IPS DF 6.9 (cell line): ENCODE measurements around the gene CERS4.

Experiments
- DNase-seq: peaks from one replicate; pipeline ENCODE4 v3.0.0-alpha.2; 2013; ENCODE audit warnings: low read depth, low spot score
- H3K27ac ChIP-seq: one replicate; pipeline ENCODE4 v1.5.1; 2013; ENCODE audit warnings: low read length, control low read depth
- H3K27me3 ChIP-seq: 2 replicates; pipeline ENCODE4 v1.6.1; 2013; ENCODE audit warnings: mild to moderate bottlenecking, low read length; ENCODE audit not compliant: control insufficient read depth, insufficient read depth
- H3K36me3 ChIP-seq: 2 replicates; pipeline ENCODE4 v1.6.1; 2013; ENCODE audit warnings: low read length; ENCODE audit not compliant: control insufficient read depth, insufficient read depth
- H3K4me1 ChIP-seq: 2 replicates; pipeline ENCODE4 v1.6.1; 2013; ENCODE audit warnings: low read length; ENCODE audit not compliant: control insufficient read depth, insufficient read depth
- H3K4me3 ChIP-seq: 2 replicates; pipeline ENCODE4 v1.5.1; 2013; ENCODE audit warnings: mild to moderate bottlenecking, low read length
- H3K9me3 ChIP-seq: 2 replicates; pipeline ENCODE4 v1.6.1; 2013; ENCODE audit warnings: low read length, inconsistent platforms; ENCODE audit not compliant: control insufficient read depth, insufficient read depth
- WGBS: extraction: QIAGEN DNeasy Blood & Tissue Kit; methylation state at CpG from one replicate; pipeline ENCODE4 v1.1.7; 2013; ENCODE audit warnings: mixed read lengths, missing lambda C conversion rate; ENCODE audit not compliant: insufficient read length, insufficient coverage; 5-methylcytosine and 5-hydroxymethylcytosine counted together

The CERS4 gene

GRCh38 chr19:8208922-8209461, at the start of gene CERS4:
Gene CERS4, plus strand, starts transcription at chr19:8209370. Its CDS starts 41,707 bp downstream, at chr19:8251077.
- H3K27me3 ChIP-seq, result no peaks in the 10 kb centered on the region
- peak within 1 kb of the TSS; percentile 77 for H3K4me3 ChIP-seq
- no CpG with 5 or more reads among the region's 60 CpGs for WGBS
- DNase-seq, result no peak
- no peaks in the 10 kb centered on the region for H3K9me3 ChIP-seq
- H3K4me1 ChIP-seq, result peaks cover 2% of the 10 kb centered on the region; the same call in 1 of the 2 replicates
- H3K36me3 ChIP-seq, result no peaks in the 10 kb centered on the region
- no peak within 1 kb of the TSS for H3K27ac ChIP-seq

GRCh38 chr19:8161135-8161646, 48.0 kb upstream of the CERS4 start:
- H3K4me3 ChIP-seq, result no peak overlapping the region
- no CpG with 5 or more reads among the region's 12 CpGs for whole genome bisulfite sequencing
- H3K27me3 ChIP-seq, result no peaks in the 10 kb centered on the region
- no peak for DNase-seq
- H3K4me1 ChIP-seq, result 0 out of 2 replicates have a peak, but pooled peaks cover 1% of the 10 kb centered on the region
- no peaks in the 10 kb centered on the region for H3K36me3 ChIP-seq
- H3K27ac ChIP-seq, result no peak overlapping the region
- no peaks in the 10 kb centered on the region for H3K9me3 ChIP-seq

GRCh38 chr19:8163759-8164158, 45.4 kb upstream of the CERS4 start:
- Histone ChIP-seq H3K9me3 (no peaks in the 10 kb centered on the region), H3K4me1 (0 out of 2 replicates have a peak, but pooled peaks cover 1% of the 10 kb centered on the region), H3K27me3 (no peaks in the 10 kb centered on the region), H3K36me3 (no peaks in the 10 kb centered on the region), H3K4me3 (no peak overlapping the region), H3K27ac (no peak overlapping the region)
- no peak for DNase-seq
- no CpG with 5 or more reads among the region's 7 CpGs for WGBS

- H3K27me3 ChIP-seq, result no peaks in the 10 kb centered on the region
- H3K27ac ChIP-seq, result no peak overlapping the region
Observed at GRCh38 chr19:8167985-8168384, 41.2 kb upstream of the CERS4 start.

GRCh38 chr19:8168537-8168936, 40.6 kb upstream of the CERS4 start:
- WGBS, result no CpG with 5 or more reads among the region's 7 CpGs
- H3K36me3 ChIP-seq, result no peaks in the 10 kb centered on the region
- DNase-seq, result no peak
- H3K4me1 ChIP-seq, result 0 out of 2 replicates have a peak, but pooled peaks cover 1% of the 10 kb centered on the region
- H3K9me3 ChIP-seq, result no peaks in the 10 kb centered on the region
- no peaks in the 10 kb centered on the region for H3K27me3 ChIP-seq
- H3K27ac ChIP-seq, result no peak overlapping the region
- no peak overlapping the region for H3K4me3 ChIP-seq

More at GRCh38 chr19:8167985-8168384, 41.2 kb upstream of the CERS4 start:
- DNase-seq, result no peak
- no CpG with 5 or more reads among the region's 6 CpGs for WGBS
- H3K4me3 ChIP-seq, result no peak overlapping the region
- H3K36me3 ChIP-seq, result no peaks in the 10 kb centered on the region
- 0 out of 2 replicates have a peak, but pooled peaks cover 1% of the 10 kb centered on the region for H3K4me1 ChIP-seq
- H3K9me3 ChIP-seq, result no peaks in the 10 kb centered on the region

- Histone ChIP-seq H3K9me3 (no peaks in the 10 kb centered on the region), H3K27me3 (no peaks in the 10 kb centered on the region), H3K36me3 (no peaks in the 10 kb centered on the region), H3K4me1 (no peaks in the 10 kb centered on the region), H3K27ac (no peak overlapping the region), H3K4me3 (no peak overlapping the region)
- no peak for DNase-seq
- no CpG with 5 or more reads among the region's 9 CpGs for WGBS
Observed at GRCh38 chr19:8174706-8175105, 34.5 kb upstream of the CERS4 start.

- no peak overlapping the region for H3K27ac ChIP-seq
Observed at GRCh38 chr19:8180018-8180417, 29.2 kb upstream of the CERS4 start.

GRCh38 chr19:8184274-8184673, 24.9 kb upstream of the CERS4 start:
- H3K27me3 ChIP-seq, result 0 out of 2 replicates have a peak, but pooled peaks cover 1% of the 10 kb centered on the region
- no peaks in the 10 kb centered on the region for H3K9me3 ChIP-seq
- no peak overlapping the region for H3K4me3 ChIP-seq
- H3K4me1 ChIP-seq, result no peaks in the 10 kb centered on the region
- no CpG with 5 or more reads among the region's 9 CpGs for WGBS
- H3K36me3 ChIP-seq, result no peaks in the 10 kb centered on the region
- no peak for DNase-seq
- no peak overlapping the region for H3K27ac ChIP-seq

More at GRCh38 chr19:8180018-8180417, 29.2 kb upstream of the CERS4 start:
- no peaks in the 10 kb centered on the region for H3K36me3 ChIP-seq
- no CpG with 5 or more reads among the region's 6 CpGs for WGBS
- H3K9me3 ChIP-seq, result no peaks in the 10 kb centered on the region
- no peak for DNase-seq
- H3K27me3 ChIP-seq, result 0 out of 2 replicates have a peak, but pooled peaks cover 1% of the 10 kb centered on the region
- no peaks in the 10 kb centered on the region for H3K4me1 ChIP-seq
- no peak overlapping the region for H3K4me3 ChIP-seq

GRCh38 chr19:8185343-8186068, 23.7 kb upstream of the CERS4 start:
- no peaks in the 10 kb centered on the region for H3K9me3 ChIP-seq
- H3K36me3 ChIP-seq, result no peaks in the 10 kb centered on the region
- no peak overlapping the region for H3K4me3 ChIP-seq
- DNase-seq, result no peak
- 0 out of 2 replicates have a peak, but pooled peaks cover 1% of the 10 kb centered on the region for H3K27me3 ChIP-seq
- no peak overlapping the region for H3K27ac ChIP-seq
- no peaks in the 10 kb centered on the region for H3K4me1 ChIP-seq
- WGBS, result 100% methylated on average over 2 of the region's 5 CpGs

- Histone ChIP-seq H3K4me1 (peaks cover 3% of the 10 kb centered on the region; the same call in 1 of the 2 replicates), H3K9me3 (no peaks in the 10 kb centered on the region), H3K27ac (no peak overlapping the region), H3K27me3 (no peaks in the 10 kb centered on the region), H3K4me3 (no peak overlapping the region), H3K36me3 (no peaks in the 10 kb centered on the region)
- DNase-seq, result no peak
- 100% methylated on average over 1 of the region's 7 CpGs for WGBS
Observed at GRCh38 chr19:8192221-8192820, 16.8 kb upstream of the CERS4 start.
